HG03097 (cell line): Measurements from ENCODE around the gene MAPKAP1.

Experiments used
- ATAC-seq: cut with Tn5 transposase; IDR thresholded peaks from one replicate; pipeline ENCODE4 v1.9.1; 2021; ENCODE audit not compliant: unreplicated experiment, low FRiP score

The MAPKAP1 gene

GRCh38 chr9:125438506-125439433 is 268.2 kb downstream of the MAPKAP1 start:
- no peak for ATAC-seq

GRCh38 chr9:125437771-125438221 is 269.2 kb downstream of the MAPKAP1 start:
- ATAC-seq = no peak

- no peak for ATAC-seq
Measured at GRCh38 chr9:125436613-125437443, 270.2 kb downstream of the MAPKAP1 start.

GRCh38 chr9:125435776-125436612 is 271.0 kb downstream of the MAPKAP1 start:
- no peak for ATAC-seq

- ATAC-seq = no peak
Measured at GRCh38 chr9:125434986-125435775, 271.8 kb downstream of the MAPKAP1 start.

GRCh38 chr9:125433461-125434011 is 273.5 kb downstream of the MAPKAP1 start:
- no peak for ATAC-seq

- no peak for ATAC-seq
Measured at GRCh38 chr9:125432715-125433385, 274.2 kb downstream of the MAPKAP1 start.

- ATAC-seq = no peak
Measured at GRCh38 chr9:125431741-125432271, 275.2 kb downstream of the MAPKAP1 start.

GRCh38 chr9:125431012-125431305 is 276.0 kb downstream of the MAPKAP1 start:
- ATAC-seq = no peak

GRCh38 chr9:125430161-125431011 is 276.6 kb downstream of the MAPKAP1 start:
- no peak for ATAC-seq

- no peak for ATAC-seq
Measured at GRCh38 chr9:125429476-125430160, 277.4 kb downstream of the MAPKAP1 start.

GRCh38 chr9:125428902-125429467 is 278.0 kb downstream of the MAPKAP1 start:
- no peak for ATAC-seq

- no peak for ATAC-seq
Measured at GRCh38 chr9:125428060-125428901, 278.7 kb downstream of the MAPKAP1 start.

GRCh38 chr9:125427556-125427955 is 279.5 kb downstream of the MAPKAP1 start:
- ATAC-seq = no peak

- ATAC-seq = no peak
Measured at GRCh38 chr9:125426926-125427325, 280.1 kb downstream of the MAPKAP1 start.

- no peak for ATAC-seq
Measured at GRCh38 chr9:125425901-125426515, 281.0 kb downstream of the MAPKAP1 start.
